Kidney glomerular epithelial cell (primary cell): ENCODE data around the gene KCNIP1.
"Not testable (repeated sequence)": the region's sequence is repeated elsewhere in the genome, so short reads cannot be mapped to it uniquely, and the experiment has no call there.

Experiments
- DNase-seq: peaks from one replicate; lab custom pipeline; 2025; lab: John Stamatoyannopoulos, UW

KCNIP1 gene

GRCh38 chr5:170536525-170536924, 32.7 kb downstream of the KCNIP1 start:
- DNase-seq = no peak

DNA sequence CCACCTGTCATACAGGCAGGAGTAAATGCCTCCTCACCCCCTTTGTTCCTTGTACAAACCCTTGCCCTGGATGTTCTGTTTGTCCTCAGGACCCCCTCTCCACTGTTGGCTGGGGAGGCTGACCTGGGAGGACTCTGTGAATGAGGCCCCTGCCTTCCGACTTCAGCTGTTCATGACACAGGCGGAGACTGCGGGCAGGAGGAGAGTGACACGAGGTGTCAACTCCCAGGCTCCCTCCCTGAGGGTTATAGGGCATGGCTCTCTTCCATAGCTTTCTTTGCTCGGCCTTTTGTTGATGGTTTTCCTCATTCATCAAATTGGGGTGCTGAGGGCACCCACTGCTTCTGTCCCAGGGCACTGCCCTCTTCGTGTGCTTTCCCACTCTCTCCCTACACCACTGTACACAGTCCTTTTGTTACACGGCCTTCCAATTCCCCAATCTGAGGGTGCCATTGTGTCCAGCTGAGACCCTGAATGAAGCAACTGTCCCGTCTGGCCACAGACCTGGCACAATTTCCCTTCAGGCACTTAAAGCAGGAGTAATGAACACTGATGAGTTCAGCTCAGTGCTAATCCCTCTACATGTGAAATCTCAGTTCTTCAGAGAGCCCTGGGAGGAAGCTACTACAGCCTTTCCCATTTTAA, 33.8 kb downstream of the KCNIP1 start:
- no peak for DNase-seq

GRCh38 chr5:170538096-170538465, 34.3 kb downstream of the KCNIP1 start:
- no peak for DNase-seq

GRCh38 chr5:170538696-170539586, 35.1 kb downstream of the KCNIP1 start:
- DNase-seq = no peak

DNA sequence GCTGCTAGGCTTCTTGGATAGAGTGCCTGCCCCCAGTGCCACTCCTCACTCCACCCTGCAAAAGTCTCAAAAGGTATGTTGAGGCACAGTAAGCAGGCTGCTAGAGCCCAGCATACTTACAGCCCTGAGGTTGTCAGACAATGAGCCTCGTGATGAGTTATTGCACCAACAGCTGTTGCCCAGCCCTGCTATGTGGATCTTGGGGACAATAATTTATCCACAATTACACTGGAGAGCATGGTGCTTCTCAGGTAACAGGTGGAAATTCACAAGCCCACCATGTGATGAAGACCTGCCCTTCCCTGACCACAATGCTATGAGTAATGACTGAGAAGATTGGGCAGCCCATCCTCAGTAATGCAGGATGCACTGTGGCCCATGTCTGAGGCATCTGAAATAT, 36.5 kb downstream of the KCNIP1 start:
- no peak for DNase-seq

GRCh38 chr5:170541146-170541769, 37.4 kb downstream of the KCNIP1 start:
- no peak for DNase-seq

DNA sequence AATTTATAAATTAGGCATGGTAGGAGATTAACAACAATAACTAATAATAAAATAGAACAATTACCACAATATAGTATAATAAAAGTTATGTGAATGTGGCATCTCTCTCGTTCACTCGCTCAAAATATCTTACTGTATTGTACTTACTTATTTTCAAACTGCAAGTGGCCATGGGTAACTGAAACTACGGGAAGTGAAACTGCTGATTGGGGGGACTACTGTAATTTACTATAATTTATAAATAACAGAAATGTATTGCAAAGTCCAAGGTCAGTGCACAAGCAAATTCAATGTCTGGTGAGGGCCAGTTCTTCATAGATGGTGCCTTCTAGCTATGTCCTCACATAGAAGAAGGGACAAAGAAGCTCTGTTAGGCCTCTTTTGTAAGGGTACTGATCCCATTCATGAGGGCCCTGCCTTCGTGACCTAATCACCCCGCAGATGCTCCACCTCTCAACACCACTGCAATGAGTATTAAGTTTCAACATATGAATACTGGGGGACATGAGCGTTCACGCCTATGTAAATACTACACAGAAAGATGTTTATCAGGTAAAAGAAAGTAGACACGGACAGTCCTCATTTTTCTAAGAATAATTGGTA, 39.0 kb downstream of the KCNIP1 start:
- DNase-seq = no peak

DNA sequence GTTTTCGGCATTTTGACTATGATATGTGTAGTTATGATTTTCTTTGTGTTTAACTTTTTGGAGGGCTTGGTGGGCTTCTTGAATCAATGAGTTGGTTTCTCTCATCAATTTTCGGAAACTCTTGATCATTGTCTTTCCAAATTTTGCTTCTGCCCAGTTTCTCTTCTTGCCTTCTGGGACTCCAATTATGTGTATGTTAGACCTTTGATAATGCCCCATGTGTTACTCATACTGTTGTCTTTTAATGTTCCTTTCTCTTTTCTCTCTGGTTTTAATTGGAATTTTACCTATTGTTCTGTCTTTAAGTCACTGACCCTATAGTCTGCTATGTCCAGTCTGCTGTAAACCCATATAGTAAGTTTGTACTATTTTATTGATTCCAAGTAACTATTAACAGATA, 41.5 kb downstream of the KCNIP1 start:
- DNase-seq = no peak

DNA sequence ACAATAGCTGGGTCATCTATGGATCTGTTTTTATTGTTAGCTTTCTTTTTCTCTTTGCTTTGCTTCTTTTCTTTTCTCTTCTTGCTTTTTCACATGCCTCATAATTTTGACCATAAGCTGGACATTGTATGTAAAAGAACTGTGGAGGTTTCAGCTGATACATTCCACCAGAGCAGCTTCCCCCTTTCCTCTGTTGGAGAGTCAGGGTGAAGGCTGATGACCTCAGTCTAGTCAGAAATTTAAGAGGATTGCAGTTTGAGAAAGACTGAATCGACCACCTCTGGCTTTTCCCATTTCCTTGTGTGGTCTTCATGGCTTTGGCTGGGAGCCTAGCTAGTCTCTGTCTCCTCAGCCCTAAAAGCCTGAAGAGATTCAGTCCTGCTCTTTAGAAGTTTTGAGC, 42.0 kb downstream of the KCNIP1 start:
- no peak for DNase-seq

DNA sequence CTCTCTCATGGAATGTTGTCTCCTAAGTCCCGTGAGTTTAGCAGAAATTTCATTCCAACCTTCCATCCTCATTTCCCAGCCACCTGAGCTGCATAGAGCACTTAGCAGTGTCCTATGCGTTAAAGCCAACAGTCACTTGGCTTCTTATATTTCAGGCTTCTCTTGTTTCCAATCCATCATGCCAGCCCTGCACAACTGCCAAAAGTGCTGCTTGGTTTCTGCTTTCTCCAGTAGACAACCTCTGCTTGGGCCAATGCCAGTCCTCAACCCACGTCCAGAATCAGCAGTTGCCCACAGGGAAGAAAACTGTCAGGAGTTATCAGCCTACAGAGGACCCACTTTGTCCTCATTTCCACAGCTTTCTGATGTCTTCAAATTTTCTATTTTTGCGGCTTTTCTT, 42.5 kb downstream of the KCNIP1 start:
- no peak for DNase-seq

DNA sequence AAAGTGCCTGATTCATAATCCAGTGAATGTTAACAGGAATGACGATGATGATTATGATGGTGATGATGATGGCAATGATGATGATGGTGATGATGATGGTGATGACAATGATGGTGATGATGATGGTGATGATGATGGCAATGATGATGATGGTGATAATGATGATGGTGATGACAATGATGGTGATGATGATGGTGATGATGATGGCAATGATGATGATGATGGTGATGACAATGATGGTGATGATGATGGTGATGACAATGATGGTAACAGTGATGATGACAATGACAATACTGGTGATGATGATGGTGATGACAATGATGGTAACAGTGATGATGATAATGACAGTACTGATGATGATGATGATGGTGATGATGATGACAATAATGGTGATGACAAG, 46.6 kb downstream of the KCNIP1 start:
- not testable (repeated sequence) for DNase-seq

DNA sequence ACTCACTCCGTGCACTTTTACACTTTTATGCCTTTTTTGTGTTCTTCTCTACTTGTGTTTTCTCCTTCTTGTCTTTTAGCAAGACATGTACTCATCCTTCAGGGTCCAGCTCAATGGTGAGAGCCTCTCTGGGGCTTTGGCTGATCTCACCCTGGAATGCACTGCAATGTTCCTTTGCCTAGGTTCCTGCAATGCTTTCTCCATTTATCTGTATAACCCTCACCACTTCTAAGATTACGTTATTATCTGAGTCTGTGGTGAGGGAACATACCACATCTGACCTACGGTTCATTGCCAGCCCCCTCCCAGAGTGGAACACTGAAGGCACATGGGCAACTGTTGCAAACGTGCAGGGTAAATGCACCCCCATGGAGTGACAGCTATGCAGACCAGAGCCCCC, 47.3 kb downstream of the KCNIP1 start:
- DNase-seq = no peak

DNA sequence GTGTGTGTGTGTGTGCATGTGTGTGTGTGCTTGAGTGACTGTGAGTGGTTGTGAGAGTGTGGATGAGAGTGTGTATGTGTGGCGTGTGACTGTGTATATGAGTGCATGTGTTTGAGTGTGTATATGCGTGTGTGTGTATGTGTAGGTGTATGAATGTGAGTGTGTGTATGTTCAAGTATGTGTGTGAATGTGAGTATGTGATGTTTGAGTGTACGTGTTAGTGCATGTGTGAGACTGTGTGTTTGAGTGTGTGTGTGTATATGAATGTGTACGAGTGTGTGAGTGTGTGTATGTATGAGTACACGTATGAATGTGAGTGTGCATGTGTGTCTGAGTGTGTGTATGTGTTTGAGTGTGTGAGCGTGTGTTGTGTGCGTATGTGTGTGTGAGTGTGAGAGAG, 47.8 kb downstream of the KCNIP1 start:
- no peak for DNase-seq

GRCh38 chr5:170552621-170553115, 48.8 kb downstream of the KCNIP1 start:
- peak; percentile 89 for DNase-seq

DNA sequence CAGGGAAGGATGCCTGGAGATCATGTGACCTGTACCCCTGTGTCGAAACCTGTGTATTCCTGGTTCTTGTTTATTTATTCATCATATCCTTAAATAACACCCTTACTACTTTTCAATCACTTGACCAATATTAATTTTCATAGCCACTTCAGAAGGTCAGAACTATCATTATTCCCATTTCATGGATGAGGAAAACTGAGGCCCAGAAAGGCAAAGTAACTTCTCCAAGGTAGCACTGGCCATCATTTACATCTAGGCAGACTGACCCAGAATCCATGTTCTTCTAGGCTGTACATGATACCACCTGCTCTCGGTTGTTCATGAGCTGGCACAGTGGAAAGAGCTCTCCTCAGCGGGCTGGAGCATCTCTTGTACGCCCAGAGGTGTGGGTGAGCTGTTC, 49.4 kb downstream of the KCNIP1 start:
- DNase-seq = no peak

DNA sequence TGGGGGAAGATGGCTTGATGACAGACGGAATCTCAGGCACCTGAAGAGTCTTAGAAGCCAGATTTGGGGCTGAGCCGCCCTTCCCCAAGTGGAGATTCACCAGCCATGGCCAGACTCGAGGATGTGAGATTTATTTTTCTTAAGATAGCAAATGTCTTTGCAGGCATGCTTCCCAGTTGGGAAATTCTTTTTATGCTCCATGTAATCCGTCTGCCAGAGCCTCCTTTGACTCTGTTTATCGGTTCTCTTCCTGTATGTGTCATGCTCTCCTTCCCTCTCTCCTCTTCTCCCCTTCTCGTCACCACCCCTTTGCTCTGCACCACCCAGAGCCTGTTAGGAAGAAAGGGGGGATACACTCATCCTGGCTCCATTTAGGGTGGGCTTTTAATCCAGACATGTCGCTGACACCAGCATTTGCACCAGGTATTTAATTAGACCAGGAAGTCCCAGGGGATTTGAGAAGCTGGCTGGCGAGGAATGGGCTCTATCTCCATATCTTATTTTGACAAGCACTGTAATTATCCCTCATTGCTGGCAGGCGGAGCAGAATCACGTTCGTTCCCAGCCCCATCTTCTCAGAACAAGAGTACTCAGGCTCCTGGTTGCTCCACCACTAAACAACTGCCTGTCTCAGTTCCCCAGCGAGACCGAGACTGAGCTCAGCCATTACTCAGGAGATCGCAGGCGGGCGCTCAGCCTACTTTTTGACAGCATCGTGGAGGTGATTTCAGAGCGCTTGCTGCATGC, 50.9 kb downstream of the KCNIP1 start:
- peak; percentile 16 for DNase-seq

GRCh38 chr5:170557314-170557713, 53.5 kb downstream of the KCNIP1 start:
- no peak for DNase-seq

- no peak for DNase-seq
Observed at GRCh38 chr5:170559296-170559695, 55.5 kb downstream of the KCNIP1 start.

GRCh38 chr5:170560938-170561337, 57.1 kb downstream of the KCNIP1 start:
- DNase-seq = no peak

GRCh38 chr5:170562166-170562874, 58.5 kb downstream of the KCNIP1 start:
- DNase-seq = no peak

DNA sequence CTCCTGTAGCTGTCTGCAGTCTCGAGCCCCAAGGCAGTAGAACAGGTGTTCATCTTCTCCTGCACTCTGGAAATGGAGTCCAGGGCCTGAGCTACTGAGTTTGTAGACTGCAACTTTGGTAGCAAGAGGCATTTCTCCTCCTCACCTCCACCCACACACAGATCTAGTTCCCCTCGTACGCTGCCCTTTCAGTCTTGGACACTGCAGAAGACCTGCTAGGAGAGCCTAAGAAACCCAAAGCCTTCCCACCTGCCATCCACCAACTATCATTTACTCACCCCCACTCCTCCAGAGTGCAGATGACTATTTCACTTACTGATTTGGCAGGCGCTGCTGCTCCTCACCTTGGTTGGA, 59.0 kb downstream of the KCNIP1 start:
- no peak for DNase-seq
